Hepatocyte (in vitro differentiated cells): ENCODE results near the gene SCRT2.

Source experiments
- EZH2 ChIP-seq: fragments of 200-600 bp; sonication (generic); IDR thresholded peaks from 2 replicates; pipeline ENCODE4 v1.6.1; 2016; ENCODE audit warnings: antibody characterized with exemption, mild to moderate bottlenecking, borderline replicate concordance
- TF ChIP-seq, protein P1 (sequence below): fragments of 200-600 bp; sonication (generic); IDR thresholded peaks from 2 replicates; pipeline ENCODE4 v1.5.1; 2016; ENCODE audit warnings: antibody characterized with exemption, mild to moderate bottlenecking; ENCODE audit not compliant: poor library complexity

DNA sequence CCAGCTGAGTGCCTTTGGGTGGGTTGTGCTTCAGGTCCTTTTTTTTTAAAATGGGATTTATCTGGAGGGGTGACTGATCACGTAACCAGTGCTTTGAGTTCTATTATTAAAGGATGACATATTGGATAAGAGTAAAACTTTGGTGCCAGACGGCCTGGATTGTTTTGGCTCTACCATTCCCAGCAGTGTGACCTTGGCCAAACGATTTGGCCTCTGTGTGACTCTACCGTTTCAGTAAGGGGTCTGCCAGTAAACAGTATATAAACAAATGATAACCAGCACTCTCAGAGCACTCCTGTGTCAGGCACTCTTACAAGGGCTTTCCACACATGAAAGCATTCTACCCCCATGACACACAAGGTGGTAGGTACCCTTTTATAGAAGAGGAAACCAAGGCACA is 8.7 kb downstream of the SCRT2 start:
- TF ChIP-seq, protein P1, sequence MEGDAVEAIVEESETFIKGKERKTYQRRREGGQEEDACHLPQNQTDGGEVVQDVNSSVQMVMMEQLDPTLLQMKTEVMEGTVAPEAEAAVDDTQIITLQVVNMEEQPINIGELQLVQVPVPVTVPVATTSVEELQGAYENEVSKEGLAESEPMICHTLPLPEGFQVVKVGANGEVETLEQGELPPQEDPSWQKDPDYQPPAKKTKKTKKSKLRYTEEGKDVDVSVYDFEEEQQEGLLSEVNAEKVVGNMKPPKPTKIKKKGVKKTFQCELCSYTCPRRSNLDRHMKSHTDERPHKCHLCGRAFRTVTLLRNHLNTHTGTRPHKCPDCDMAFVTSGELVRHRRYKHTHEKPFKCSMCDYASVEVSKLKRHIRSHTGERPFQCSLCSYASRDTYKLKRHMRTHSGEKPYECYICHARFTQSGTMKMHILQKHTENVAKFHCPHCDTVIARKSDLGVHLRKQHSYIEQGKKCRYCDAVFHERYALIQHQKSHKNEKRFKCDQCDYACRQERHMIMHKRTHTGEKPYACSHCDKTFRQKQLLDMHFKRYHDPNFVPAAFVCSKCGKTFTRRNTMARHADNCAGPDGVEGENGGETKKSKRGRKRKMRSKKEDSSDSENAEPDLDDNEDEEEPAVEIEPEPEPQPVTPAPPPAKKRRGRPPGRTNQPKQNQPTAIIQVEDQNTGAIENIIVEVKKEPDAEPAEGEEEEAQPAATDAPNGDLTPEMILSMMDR: no peak
- TF ChIP-seq EZH2: no peak
